ENCODE measurements around the gene MBOAT2. TPM values are rescaled to one million over a fixed set of nuclear protein-coding genes. Genes with fewer than 3 reads are reported as not detected.

Gene MBOAT2
- total RNA-seq, 1 experiment from 2014 or later, result 65.1 TPM

DNA sequence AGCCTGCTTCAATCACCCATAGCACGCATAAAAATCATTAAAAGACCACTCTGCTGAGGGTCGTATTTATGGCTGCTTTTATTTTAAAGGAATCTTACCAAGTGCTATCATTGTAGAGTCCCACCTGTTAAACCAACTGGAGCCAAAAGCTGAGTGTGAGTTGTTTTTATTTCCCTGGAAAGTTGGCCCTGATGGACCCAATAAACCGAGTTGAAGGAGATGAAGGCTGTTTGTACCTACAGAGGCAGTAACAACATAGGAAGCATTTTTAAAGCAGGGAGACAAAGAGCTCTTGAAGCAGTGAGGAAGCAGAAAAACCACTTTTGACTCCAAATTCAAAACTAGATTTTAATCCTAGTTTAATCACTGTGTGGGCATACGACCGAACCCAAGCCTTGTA, 6.4 kb downstream of the MBOAT2 start:
- Histone ChIP-seq H3K27ac (ENCODE audit: low read depth, low read length, poor library complexity, severe bottlenecking) (no peak overlapping the region), H3K4me3 (ENCODE audit: low read depth, low read length, poor library complexity, severe bottlenecking) (no peak overlapping the region), H3K9me3 (ENCODE audit: low read depth, low read length, poor library complexity, severe bottlenecking) (no peaks in the 10 kb centered on the region), H3K4me1 (ENCODE audit: insufficient read depth, low read length, poor library complexity, severe bottlenecking) (peaks cover 12% of the 10 kb centered on the region), H3K36me3 (ENCODE audit: insufficient read depth, low read length, poor library complexity, severe bottlenecking) (no peaks in the 10 kb centered on the region), H3K27me3 (replicated peaks; ENCODE audit: insufficient read depth, low read depth, low read length, poor library complexity) (no peaks in the 10 kb centered on the region)
- intact Hi-C loops (cut with micrococcal nuclease; ENCODE audit: unreplicated experiment), result no loop called here
- no peak for TF ChIP-seq EZH2 (IDR thresholded peaks at IDR 0.05; ENCODE audit: borderline replicate concordance, low read depth, low read length, poor library complexity, severe bottlenecking)
- TF ChIP-seq CTCF (conservative IDR thresholded peaks at IDR 0.05; ENCODE audit: low read depth, low read length), result no peak
- ChIA-PET POLR2A (ENCODE audit: low non-redundant PET) (no interaction called here), CTCF (no interaction called here)
- no TSS peak for BruUV-seq (replicated peaks)
- DNase-seq (ENCODE audit: low spot score), result no peak

- H3K27ac ChIP-seq (ENCODE audit: low read depth, low read length, poor library complexity, severe bottlenecking), result no peak overlapping the region
- intact Hi-C loops (cut with micrococcal nuclease; ENCODE audit: unreplicated experiment), result no loop called here
- ChIA-PET POLR2A (ENCODE audit: low non-redundant PET) (no interaction called here), CTCF (no interaction called here)
- no peak for DNase-seq (ENCODE audit: low spot score)
- H3K4me3 ChIP-seq (ENCODE audit: low read depth, low read length, poor library complexity, severe bottlenecking), result no peak overlapping the region
- peaks cover 8% of the 10 kb centered on the region for H3K4me1 ChIP-seq (ENCODE audit: insufficient read depth, low read length, poor library complexity, severe bottlenecking)
- H3K27me3 ChIP-seq (replicated peaks; ENCODE audit: insufficient read depth, low read depth, low read length, poor library complexity), result no peaks in the 10 kb centered on the region
- no peaks in the 10 kb centered on the region for H3K9me3 ChIP-seq (ENCODE audit: low read depth, low read length, poor library complexity, severe bottlenecking)
- no TSS peak for BruUV-seq (replicated peaks)
- no peaks in the 10 kb centered on the region for H3K36me3 ChIP-seq (ENCODE audit: insufficient read depth, low read length, poor library complexity, severe bottlenecking)
- TF ChIP-seq CTCF (conservative IDR thresholded peaks at IDR 0.05; ENCODE audit: low read depth, low read length), result no peak
- no peak for TF ChIP-seq EZH2 (IDR thresholded peaks at IDR 0.05; ENCODE audit: borderline replicate concordance, low read depth, low read length, poor library complexity, severe bottlenecking)
These were observed 7.5 kb downstream of the MBOAT2 start for GRCh38 chr2:8996006-8996405.

DNA sequence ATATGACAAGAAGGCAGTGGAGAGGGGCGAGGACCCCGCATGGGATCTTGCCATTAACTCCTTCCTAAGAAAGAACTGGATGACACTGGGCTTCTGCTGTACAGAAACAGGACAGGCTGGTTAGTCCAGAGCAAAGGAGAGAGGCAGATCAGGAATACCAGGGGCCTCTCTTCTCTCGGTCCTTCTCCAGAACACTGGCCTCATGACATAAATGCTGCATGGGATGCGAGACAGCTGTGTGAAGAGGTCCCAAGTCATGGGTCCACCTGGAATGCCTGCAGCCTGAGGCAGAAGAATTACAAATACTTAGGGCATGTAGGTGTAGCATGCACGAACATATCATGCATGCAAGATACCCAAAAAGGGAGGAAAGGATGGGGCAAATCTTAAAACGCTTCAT, 9.1 kb downstream of the MBOAT2 start:
- intact Hi-C loops (cut with micrococcal nuclease; ENCODE audit: unreplicated experiment), result no loop called here
- Histone ChIP-seq H3K4me1 (ENCODE audit: insufficient read depth, low read length, poor library complexity, severe bottlenecking) (peaks cover 8% of the 10 kb centered on the region), H3K9me3 (ENCODE audit: low read depth, low read length, poor library complexity, severe bottlenecking) (no peaks in the 10 kb centered on the region), H3K27me3 (replicated peaks; ENCODE audit: insufficient read depth, low read depth, low read length, poor library complexity) (no peaks in the 10 kb centered on the region), H3K27ac (ENCODE audit: low read depth, low read length, poor library complexity, severe bottlenecking) (no peak overlapping the region), H3K4me3 (ENCODE audit: low read depth, low read length, poor library complexity, severe bottlenecking) (no peak overlapping the region), H3K36me3 (ENCODE audit: insufficient read depth, low read length, poor library complexity, severe bottlenecking) (no peaks in the 10 kb centered on the region)
- TF ChIP-seq CTCF (conservative IDR thresholded peaks at IDR 0.05; ENCODE audit: low read depth, low read length) (no peak), EZH2 (IDR thresholded peaks at IDR 0.05; ENCODE audit: borderline replicate concordance, low read depth, low read length, poor library complexity, severe bottlenecking) (no peak)
- no peak for DNase-seq (ENCODE audit: low spot score)
- BruUV-seq (replicated peaks), result no TSS peak
- POLR2A ChIA-PET (ENCODE audit: low non-redundant PET), result no interaction called here
- CTCF ChIA-PET, result no interaction called here
